GM18909 (cell line): ENCODE results near the gene CERS6.
"Not testable (repeated sequence)": the region's sequence is repeated elsewhere in the genome, so short reads cannot be mapped to it uniquely, and the experiment has no call there.

Experiments used
- ATAC-seq: cut with Tn5 transposase; IDR thresholded peaks from one replicate; pipeline ENCODE4 v1.9.1; 2021; ENCODE audit warnings: mild to moderate bottlenecking; ENCODE audit not compliant: unreplicated experiment, poor library complexity

The CERS6 gene

GRCh38 chr2:168494190-168494711 is 38.2 kb downstream of the CERS6 start:
- no peak for ATAC-seq

DNA sequence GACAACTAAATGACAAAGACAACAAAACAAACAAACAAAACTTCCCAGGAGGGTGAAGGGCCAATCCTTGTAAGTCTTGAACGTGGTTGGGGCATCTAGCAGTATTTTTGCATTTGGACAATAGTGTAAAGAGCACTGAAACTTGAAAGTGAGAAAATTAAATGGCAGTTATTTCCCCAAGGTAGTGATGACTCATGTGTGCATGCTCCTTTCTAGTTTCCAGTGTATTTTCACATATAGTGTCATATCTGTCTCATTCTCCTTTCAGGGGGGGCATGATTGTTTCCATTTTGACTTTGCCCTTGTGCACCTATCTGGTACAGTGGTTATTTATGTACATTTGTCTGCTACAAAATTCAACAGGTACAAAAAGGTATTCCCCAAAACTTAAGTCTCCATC is 39.5 kb downstream of the CERS6 start:
- ATAC-seq = peak; percentile 90

DNA sequence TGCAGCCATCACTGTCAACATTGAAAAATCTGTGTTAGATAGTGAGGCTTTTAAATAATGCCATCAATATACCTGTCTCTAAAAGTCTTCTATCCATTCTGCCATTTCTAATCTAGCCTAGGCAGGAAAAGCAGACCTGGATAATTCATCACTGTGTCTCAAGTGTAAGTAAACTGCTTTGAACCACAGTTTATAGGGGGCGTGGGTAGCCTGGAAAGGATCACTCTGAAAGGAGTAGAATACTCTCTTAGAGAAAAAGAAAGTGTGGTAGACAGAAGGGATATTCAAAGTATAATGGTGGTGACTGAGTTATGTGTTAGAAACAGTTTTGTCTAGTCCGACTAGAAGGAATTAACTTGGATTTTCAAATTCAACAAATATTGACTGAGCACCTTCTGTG is 40.8 kb downstream of the CERS6 start:
- ATAC-seq = no peak

DNA sequence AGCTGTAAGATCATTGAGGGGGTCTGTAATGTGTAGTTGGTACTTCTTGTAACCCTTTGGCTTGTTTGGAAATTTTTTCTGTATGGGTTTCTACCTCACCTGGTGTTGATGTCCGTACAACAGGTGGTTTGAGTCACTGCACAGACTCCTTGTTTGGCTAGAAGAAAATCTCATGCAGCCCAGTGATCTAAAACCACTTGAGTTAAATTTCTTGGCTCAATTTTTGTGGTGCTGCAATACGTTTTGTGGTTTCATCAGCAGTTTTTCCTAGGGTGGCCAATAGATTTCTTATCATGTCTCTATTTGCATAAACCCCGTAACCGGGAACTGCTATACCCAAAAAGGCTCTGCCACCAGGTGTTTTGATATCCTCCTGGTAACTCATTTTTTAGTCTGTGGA is 43.4 kb downstream of the CERS6 start:
- no peak for ATAC-seq

- no peak for ATAC-seq
Measured at GRCh38 chr2:168500516-168500915, 44.4 kb downstream of the CERS6 start.

DNA sequence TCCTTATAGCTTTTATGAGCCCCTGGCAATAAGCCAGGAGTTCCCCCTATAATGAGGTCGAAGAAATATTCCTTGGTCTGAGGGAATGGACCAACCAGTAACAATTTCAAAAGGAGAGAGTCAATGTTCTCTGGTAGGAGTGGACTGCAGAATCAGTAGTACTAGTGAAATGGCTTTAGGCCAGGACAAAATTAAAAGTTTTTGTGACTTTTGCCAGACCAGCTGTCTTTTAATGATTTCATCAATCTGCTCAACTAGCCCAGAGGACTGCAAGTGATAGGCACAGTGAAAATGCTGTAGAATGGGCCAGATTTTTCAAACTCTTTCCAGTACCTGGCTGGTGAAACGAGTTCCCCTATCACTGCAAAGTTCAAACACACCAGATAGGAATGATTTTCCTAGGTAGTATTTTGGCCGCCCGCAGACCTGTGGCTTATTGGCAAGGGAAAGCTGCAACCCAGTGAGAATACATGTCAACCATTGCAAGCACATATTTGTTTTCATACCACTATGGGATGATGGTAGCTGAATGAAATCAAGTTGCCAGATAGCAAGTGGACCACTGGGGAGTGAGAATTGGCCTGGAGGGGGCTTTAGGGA is 45.5 kb downstream of the CERS6 start:
- no peak for ATAC-seq

DNA sequence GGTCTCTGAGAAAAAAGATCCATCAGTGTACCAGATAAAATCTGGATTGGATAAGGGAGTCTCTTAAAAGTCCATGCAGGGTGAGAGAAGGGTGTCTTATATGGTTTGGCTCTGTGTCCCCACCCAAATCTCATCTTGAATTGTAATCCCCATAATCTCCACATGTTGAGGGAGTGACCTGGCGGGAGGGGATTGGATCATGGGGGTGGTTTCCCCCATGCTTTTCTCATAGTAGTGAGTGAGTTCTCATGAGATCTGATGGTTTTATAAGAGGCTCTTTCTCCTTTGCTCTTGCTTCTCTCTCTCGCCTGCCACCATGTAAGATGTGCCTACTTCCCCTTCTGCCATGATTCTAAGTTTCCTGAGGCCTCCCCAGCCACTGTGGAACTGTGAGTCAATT is 46.8 kb downstream of the CERS6 start:
- ATAC-seq = not testable (repeated sequence)

- ATAC-seq = no peak
Measured at GRCh38 chr2:168503901-168504300, 47.8 kb downstream of the CERS6 start.

DNA sequence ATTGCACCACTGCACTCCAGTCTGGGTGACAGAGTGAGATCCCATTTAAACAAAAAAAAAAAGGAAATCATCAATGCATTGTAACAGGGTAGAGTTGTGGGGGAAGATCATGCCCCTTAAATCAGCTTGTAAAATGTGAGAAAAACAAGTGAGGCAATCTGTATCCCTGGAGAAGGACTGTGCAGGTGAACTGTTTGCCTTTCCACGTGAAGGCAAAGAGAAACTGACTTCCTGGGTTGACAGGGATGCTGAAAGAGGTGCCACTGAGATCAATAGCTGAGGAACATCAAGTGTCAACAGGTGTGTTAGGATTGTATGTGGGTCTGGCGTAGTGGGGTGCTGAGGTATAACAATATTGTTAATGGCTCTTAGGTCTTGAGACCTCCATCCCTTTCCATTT is 48.3 kb downstream of the CERS6 start:
- ATAC-seq = no peak

GRCh38 chr2:168510125-168510756 is 54.2 kb downstream of the CERS6 start:
- ATAC-seq = no peak

GRCh38 chr2:168514692-168515091 is 58.6 kb downstream of the CERS6 start:
- ATAC-seq = peak; percentile 50

DNA sequence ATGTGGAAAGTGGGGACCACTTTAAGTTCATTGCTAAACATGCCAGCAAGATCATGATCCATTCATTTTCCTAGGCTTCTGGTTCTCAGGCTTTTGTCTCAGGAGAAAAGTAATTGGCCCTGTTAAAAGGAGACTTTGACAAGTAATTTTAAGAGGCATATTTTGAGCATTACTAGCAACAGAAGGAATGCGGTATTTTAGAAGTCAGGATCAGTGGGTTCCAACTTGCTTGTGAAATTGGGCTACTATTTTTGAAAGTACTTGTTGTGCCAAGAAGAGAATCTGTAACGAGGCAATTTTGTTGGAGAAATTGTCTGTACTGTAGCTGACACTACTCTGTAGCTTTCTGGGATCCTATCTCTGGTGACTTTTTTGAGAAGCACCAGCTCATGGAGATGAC is 59.4 kb downstream of the CERS6 start:
- no peak for ATAC-seq

GRCh38 chr2:168517816-168518215 is 61.7 kb downstream of the CERS6 start:
- ATAC-seq = no peak

- peak; percentile 53 for ATAC-seq
Measured at GRCh38 chr2:168518555-168519066, 62.5 kb downstream of the CERS6 start.

- ATAC-seq = peak; percentile 46
Measured at GRCh38 chr2:168519534-168520308, 63.6 kb downstream of the CERS6 start.

GRCh38 chr2:168521053-168521741 is 65.1 kb downstream of the CERS6 start:
- no peak for ATAC-seq

DNA sequence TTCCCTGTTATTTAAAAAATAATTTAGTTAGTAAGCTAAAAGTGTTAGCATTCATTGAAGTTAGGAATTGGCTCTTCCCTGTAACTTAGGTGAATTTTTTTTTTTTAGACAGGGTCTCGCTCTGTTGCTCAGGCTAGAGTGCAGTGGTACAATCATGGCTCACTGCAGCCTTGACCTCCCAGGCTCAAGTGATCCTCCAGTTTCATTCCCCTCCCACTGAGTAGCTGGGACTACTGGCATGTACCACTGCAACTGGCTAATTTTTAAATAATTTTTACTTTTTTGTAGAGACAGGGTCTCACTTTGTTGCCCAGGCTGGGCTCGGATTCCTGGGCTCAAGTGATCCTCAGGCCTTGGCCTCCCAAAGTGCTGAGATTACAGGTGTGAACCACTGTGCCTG is 66.4 kb downstream of the CERS6 start:
- no peak for ATAC-seq

DNA sequence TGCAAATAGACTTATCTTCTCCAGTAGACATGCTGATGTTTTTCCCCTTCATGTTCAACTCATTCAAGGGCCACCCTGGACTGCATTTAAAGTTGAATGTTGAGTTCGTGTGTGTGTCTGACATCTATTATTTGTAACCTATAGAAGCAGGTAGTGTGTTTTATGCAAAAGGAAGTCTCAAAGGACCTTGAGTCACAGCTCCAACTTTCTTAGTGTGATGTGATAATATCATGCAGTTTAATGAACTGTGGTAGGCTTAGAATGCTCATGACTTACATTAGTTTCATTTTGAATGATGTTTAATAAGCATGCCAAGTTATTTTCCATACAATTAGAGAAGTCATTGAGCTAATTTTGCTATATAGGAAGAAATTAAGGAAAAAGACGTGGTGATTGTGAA is 67.9 kb downstream of the CERS6 start:
- ATAC-seq = no peak

- ATAC-seq = no peak
Measured at GRCh38 chr2:168525020-168525419, 68.9 kb downstream of the CERS6 start.

- no peak for ATAC-seq
Measured at GRCh38 chr2:168525716-168526446, 69.8 kb downstream of the CERS6 start.
